H1 (cell line): Measurements from ENCODE around the gene SLC9A3. TPM values are rescaled to one million over a fixed set of nuclear protein-coding genes. Genes with fewer than 3 reads are reported as not detected.

Experiments
- CTCF ChIA-PET: fragments of 300-600 bp; sonication (Branson Sonifier 250); formaldehyde crosslinking; loops from one replicate; lab custom pipeline; 2021; ENCODE audit not compliant: partially characterized antibody; lab: Charles Lee
- POLR2A ChIA-PET: fragments of 300-600 bp; sonication (Branson Sonifier 250); formaldehyde crosslinking; loops from one replicate; lab custom pipeline; 2021; ENCODE audit warnings: inconsistent platforms; ENCODE audit not compliant: partially characterized antibody; lab: Charles Lee
- DNase-seq, 2 experiments: peaks; one replicate each; pipeline versions ENCODE4 v3.0.0 to v3.0.0-alpha.2; 2010 to 2022; ENCODE audit warnings: low spot score in 2 of 2, low read depth in 1 of 2, mixed read lengths in 1 of 2
- FAIRE-seq: peaks from 2 replicates; lab custom pipeline; 2011; peaks lifted over from hg19 to GRCh38; lab: Jason Lieb, UNC
- H2AFZ ChIP-seq: 2 replicates; pipeline ENCODE4 v1.8.1; 2012; ENCODE audit warnings: low read length, inconsistent platforms
- H2AK5ac ChIP-seq: 2 replicates; pipeline ENCODE4 v1.6.1; 2013; ENCODE audit warnings: low read depth, low read length
- H2BK120ac ChIP-seq: replicated peaks from 2 replicates; pipeline ENCODE3; 2013; ENCODE audit warnings: low read depth, low read length, inconsistent platforms
- H2BK12ac ChIP-seq: 2 replicates; pipeline ENCODE4 v1.6.1; 2013; ENCODE audit warnings: low read depth, low read length
- H2BK15ac ChIP-seq: 2 replicates; pipeline ENCODE4 v1.6.1; 2013; ENCODE audit warnings: low read length
- H2BK20ac ChIP-seq: 2 replicates; pipeline ENCODE4 v1.6.1; 2013; ENCODE audit warnings: low read length
- H2BK5ac ChIP-seq: 2 replicates; pipeline ENCODE4 v1.6.1; 2013; ENCODE audit warnings: low read depth, low read length
- H3K14ac ChIP-seq: 2 replicates; pipeline ENCODE4 v1.6.1; 2013; ENCODE audit warnings: inconsistent platforms; ENCODE audit not compliant: insufficient read length
- H3K18ac ChIP-seq: 2 replicates; pipeline ENCODE4 v1.6.1; 2013; ENCODE audit warnings: low read length; ENCODE audit errors: extremely low read depth
- H3K23ac ChIP-seq: 2 replicates; pipeline ENCODE4 v1.6.1; 2013; ENCODE audit warnings: inconsistent platforms; ENCODE audit not compliant: insufficient read length
- H3K23me2 ChIP-seq: 2 replicates; pipeline ENCODE4 v1.6.1; 2013; ENCODE audit warnings: low read depth, low read length
- H3K27ac ChIP-seq: 2 replicates; pipeline ENCODE4 v1.6.1; 2011; ENCODE audit warnings: low read depth, low read length, inconsistent platforms
- H3K27me3 ChIP-seq, 4 experiments: replicated peaks in 1 of 4; 1 replicate in 1 of 4; 2 replicates in 3 of 4; pipeline versions ENCODE4 v1.6.1 to v1.8.1; 2011 to 2013; ENCODE audit warnings: low read length in 3 of 4, mild to moderate bottlenecking in 3 of 4, inconsistent platforms in 2 of 4, mixed read lengths in 2 of 4, moderate library complexity in 1 of 4; ENCODE audit not compliant: control insufficient read depth in 3 of 4, insufficient read depth in 3 of 4; ENCODE audit errors: extremely low read depth in 1 of 4
- H3K36me3 ChIP-seq, 4 experiments: 2 replicates each; pipeline versions ENCODE4 v1.6.1 to v1.8.1; 2011 to 2013; ENCODE audit warnings: mild to moderate bottlenecking in 4 of 4, low read length in 3 of 4, moderate library complexity in 2 of 4, control low read depth in 1 of 4, inconsistent platforms in 1 of 4; ENCODE audit not compliant: insufficient read depth in 4 of 4, control insufficient read depth in 2 of 4
- H3K4ac ChIP-seq: replicated peaks from 2 replicates; pipeline ENCODE3; 2013; ENCODE audit warnings: low read length, low read depth, mixed read lengths, inconsistent platforms; ENCODE audit not compliant: insufficient read length
- H3K4me1 ChIP-seq, 4 experiments: replicated peaks in 1 of 4; 1 replicate in 1 of 4; 2 replicates in 3 of 4; pipeline versions ENCODE4 v1.6.1 to v1.8.1; 2011 to 2013; ENCODE audit warnings: low read length in 3 of 4, inconsistent platforms in 2 of 4, mixed read lengths in 1 of 4; ENCODE audit not compliant: insufficient read depth in 4 of 4, control insufficient read depth in 3 of 4
- H3K4me2 ChIP-seq, 2 experiments: 2 replicates each; pipeline versions ENCODE4 v1.6.1 to v1.8.1; 2011 to 2013; ENCODE audit warnings: low read depth in 2 of 2, low read length in 2 of 2, control low read depth in 1 of 2, inconsistent platforms in 1 of 2, mild to moderate bottlenecking in 1 of 2; ENCODE audit not compliant: insufficient read depth in 1 of 2
- H3K4me3 ChIP-seq, 4 experiments: fragments of 200-600, 300-600 bp in 1 of 4; sonication (generic), shearing (Covaris generic), sonication (Bioruptor Twin) in 1 of 4; 2 replicates each; pipeline versions ENCODE4 v1.5.1 to v1.8.1; 2011 to 2016; ENCODE audit warnings: low read length in 4 of 4, low read depth in 3 of 4, control low read depth in 2 of 4, inconsistent platforms in 2 of 4, mild to moderate bottlenecking in 2 of 4, mixed read lengths in 1 of 4, moderate library complexity in 1 of 4; ENCODE audit not compliant: insufficient read depth in 2 of 4; ENCODE audit errors: extremely low read depth in 1 of 4
- H3K56ac ChIP-seq: replicated peaks from 2 replicates; pipeline ENCODE3; 2013; ENCODE audit warnings: low read depth, mild to moderate bottlenecking, mixed read lengths, low read length, inconsistent platforms; ENCODE audit not compliant: insufficient read length
- H3K79me1 ChIP-seq: 2 replicates; pipeline ENCODE4 v1.6.1; 2013; ENCODE audit warnings: low read depth, low read length, control low read depth
- H3K79me2 ChIP-seq, 2 experiments: 2 replicates each; pipeline versions ENCODE4 v1.6.1 to v1.8.1; 2012 to 2013; ENCODE audit warnings: low read length in 2 of 2, mild to moderate bottlenecking in 2 of 2, inconsistent platforms in 1 of 2; ENCODE audit not compliant: insufficient read depth in 2 of 2, control insufficient read depth in 1 of 2
- H3K9ac ChIP-seq, 4 experiments: replicated peaks in 1 of 4; 1 replicate in 1 of 4; 2 replicates in 3 of 4; pipeline versions ENCODE4 v1.6.1 to v1.8.1; 2011 to 2013; ENCODE audit warnings: low read depth in 3 of 4, low read length in 3 of 4, control low read depth in 2 of 4, mild to moderate bottlenecking in 2 of 4, moderate library complexity in 2 of 4, inconsistent platforms in 1 of 4; ENCODE audit errors: extremely low read depth in 1 of 4
- H3K9me3 ChIP-seq, 2 experiments: 2 replicates each; pipeline versions ENCODE4 v1.6.1 to v1.8.1; 2012 to 2013; ENCODE audit warnings: mild to moderate bottlenecking in 2 of 2, moderate library complexity in 2 of 2, control low read depth in 1 of 2, inconsistent platforms in 1 of 2, low read depth in 1 of 2, low read length in 1 of 2, mixed read lengths in 1 of 2; ENCODE audit not compliant: insufficient read depth in 2 of 2
- H4K20me1 ChIP-seq, 2 experiments: replicated peaks in 1 of 2; 2 replicates each; pipeline versions ENCODE3 to v1.8.1; 2011 to 2013; ENCODE audit warnings: inconsistent platforms in 2 of 2, low read length in 2 of 2, mild to moderate bottlenecking in 1 of 2; ENCODE audit not compliant: insufficient read depth in 2 of 2, control insufficient read depth in 1 of 2
- H4K5ac ChIP-seq: 2 replicates; pipeline ENCODE4 v1.6.1; 2013; ENCODE audit warnings: low read length, low read depth, mixed read lengths, inconsistent platforms; ENCODE audit not compliant: insufficient read length
- H4K8ac ChIP-seq: 2 replicates; pipeline ENCODE4 v1.8.0; 2013; ENCODE audit warnings: mild to moderate bottlenecking, moderate library complexity, low read length, inconsistent platforms; ENCODE audit not compliant: insufficient read depth; ENCODE audit errors: extremely low read depth
- H4K91ac ChIP-seq: replicated peaks from 2 replicates; pipeline ENCODE3; 2013; ENCODE audit warnings: low read length, mixed read lengths, inconsistent platforms; ENCODE audit not compliant: insufficient read length
- ASH2L ChIP-seq: fragments of 200-600, 300-600 bp; sonication (generic); IDR thresholded peaks from one replicate; pipeline ENCODE4 v1.7.1; 2017; ENCODE audit warnings: low read length
- ATF3 ChIP-seq: IDR thresholded peaks from 2 replicates; pipeline ENCODE4 v1.6.1; 2011; ENCODE audit warnings: low read depth, mild to moderate bottlenecking, low read length; ENCODE audit not compliant: insufficient read depth
- CBX8 ChIP-seq: fragments of 300-800, 300-1000 bp; sonication (generic); IDR thresholded peaks from 2 replicates; pipeline ENCODE4 v1.7.1; 2016; ENCODE audit warnings: low read depth, low read length, borderline replicate concordance
- E2F6 ChIP-seq: IDR thresholded peaks from 2 replicates; pipeline ENCODE4 v1.6.1; 2012; ENCODE audit warnings: inconsistent platforms
- EZH2 ChIP-seq: fragments of 200-600 bp; sonication (generic); IDR thresholded peaks from 2 replicates; pipeline ENCODE4 v1.7.1; 2012; ENCODE audit warnings: low read depth, mild to moderate bottlenecking, moderate library complexity, low read length, inconsistent platforms; ENCODE audit not compliant: severe bottlenecking
- FOSL1 ChIP-seq: IDR thresholded peaks from 2 replicates; pipeline ENCODE4 v1.6.1; 2011; ENCODE audit warnings: mild to moderate bottlenecking, low read depth, low read length, moderate library complexity; ENCODE audit not compliant: insufficient read depth
- GTF2F1 ChIP-seq: IDR thresholded peaks from 2 replicates; pipeline ENCODE4 v1.6.1; 2012; ENCODE audit warnings: low read depth, low read length, improper control_type of control experiment, borderline replicate concordance
- JUN ChIP-seq: IDR thresholded peaks from 2 replicates; pipeline ENCODE4 v1.6.1; 2011; ENCODE audit warnings: low read depth, mild to moderate bottlenecking, improper control_type of control experiment, low read length
- KDM4A ChIP-seq: IDR thresholded peaks from one replicate; pipeline ENCODE4 v1.7.1; 2012; ENCODE audit warnings: low read depth, mild to moderate bottlenecking, moderate library complexity, low read length, inconsistent platforms; ENCODE audit not compliant: severe bottlenecking
- RAD21 ChIP-seq, 2 experiments: IDR thresholded peaks in 1 of 2; conservative IDR thresholded peaks in 1 of 2; 2 replicates each; pipeline ENCODE4 v1.6.1; 2011; ENCODE audit warnings: low read depth in 2 of 2, low read length in 2 of 2, improper control_type of control experiment in 1 of 2, inconsistent platforms in 1 of 2, mild to moderate bottlenecking in 1 of 2, moderate library complexity in 1 of 2
- RNF2 ChIP-seq: fragments of 200-900, 300-1000 bp; sonication (generic); IDR thresholded peaks from 2 replicates; pipeline ENCODE4 v1.7.1; 2016; ENCODE audit warnings: borderline replicate concordance, low read depth, mild to moderate bottlenecking, antibody characterized with exemption, low read length; ENCODE audit not compliant: poor library complexity, severe bottlenecking; ENCODE audit errors: missing control alignments
- TAF7 ChIP-seq: optimal IDR thresholded peaks from 2 replicates; pipeline ENCODE3; 2011; ENCODE audit warnings: low read depth, mild to moderate bottlenecking, inconsistent platforms, low read length, moderate library complexity, borderline replicate concordance
- WGBS, 2 experiments: shearing (Covaris generic) in 1 of 2; methylation state at CpG; one replicate each; pipeline versions ENCODE4 v1.1.6 to v1.1.7; 2013 to 2015; ENCODE audit warnings: low lambda C conversion rate in 2 of 2, mixed read lengths in 2 of 2, inconsistent platforms in 1 of 2, low coverage in 1 of 2, missing lambda C conversion rate in 1 of 2; ENCODE audit not compliant: insufficient replicate concordance in 2 of 2, insufficient coverage in 1 of 2, insufficient read length in 1 of 2; ENCODE audit errors: extremely low coverage in 1 of 2, missing lambda C conversion rate in 1 of 2; 5-methylcytosine and 5-hydroxymethylcytosine counted together
- polyA plus RNA-seq, 7 experiments: library from polyadenylated mRNA; depleted of rRNA in 3 of 7; stranded (reverse) in 5 of 7; unstranded in 2 of 7; fragments of >200 nt in 5 of 7; fragments of 200-250 nt in 2 of 7; gene quantifications; 1 replicate in 5 of 7; 2 replicates in 1 of 7; 4 replicates in 1 of 7; pipeline versions ENCODE4 v1.2.1 to v1.2.3, GENCODE V29; 2011 to 2013; ENCODE audit warnings: missing spikeins in 2 of 7, mixed read lengths in 2 of 7
- total RNA-seq: library from RNA; stranded (reverse); fragmentation: NEBNext Ultra II Directional; extraction: Animal tissue kit (Norgen Biotek cat#: 25700); gene quantifications from 2 replicates; pipeline ENCODE4 v1.2.1, GENCODE V29; 2021

The SLC9A3 gene
- total and polyA plus RNA-seq, 2 of the 8 experiments (the other 6 are each of a cell fraction or from before 2014, with no cell fraction given): 0.95 to 1.0 TPM

GRCh38 chr5:483011-483410, 41.2 kb downstream of the SLC9A3 start:
- H3K4me2 ChIP-seq: no peak overlapping the region
- no peak overlapping the region for H3K14ac ChIP-seq
- no peak overlapping the region for H3K23ac ChIP-seq
- CTCF ChIA-PET: no interaction called here
- no peak overlapping the region for H2AFZ ChIP-seq
- no peak overlapping the region for H4K91ac ChIP-seq
- no peak overlapping the region for H3K9ac ChIP-seq
- H3K27ac ChIP-seq: no peak overlapping the region
- no peak for FAIRE-seq
- no peaks in the 10 kb centered on the region; a peak in 1 of 7 replicates for H3K27me3 ChIP-seq
- H3K79me1 ChIP-seq: no peaks in the 10 kb centered on the region
- no peak overlapping the region for H2BK5ac ChIP-seq
- H3K4ac ChIP-seq: no peak overlapping the region
- H3K56ac ChIP-seq: no peak overlapping the region
- DNase-seq: no peak
- H3K9me3 ChIP-seq: no peaks in the 10 kb centered on the region
- H4K20me1 ChIP-seq: peaks cover 0 to 1% of the 10 kb centered on the region in 2 experiments
- no peak overlapping the region for H2BK12ac ChIP-seq
- no peaks in the 10 kb centered on the region for H3K36me3 ChIP-seq
- H2BK20ac ChIP-seq: no peak overlapping the region
- no peak overlapping the region; the same call in 1 of the 2 replicates for H4K8ac ChIP-seq
- no peak overlapping the region for H3K4me3 ChIP-seq
- H2AK5ac ChIP-seq: no peak overlapping the region
- no peak overlapping the region for H4K5ac ChIP-seq
- POLR2A ChIA-PET: no interaction called here
- H3K18ac ChIP-seq: no peak overlapping the region
- H3K23me2 ChIP-seq: no peaks in the 10 kb centered on the region
- no peaks in the 10 kb centered on the region for H3K4me1 ChIP-seq
- H2BK120ac ChIP-seq: no peak overlapping the region
- 89% methylated on average over 22 of the region's 26 CpGs; no CpG with 5 or more reads in 1 of the 2 experiments for WGBS, 2 experiments
- H2BK15ac ChIP-seq: no peak overlapping the region
- H3K79me2 ChIP-seq: no peaks in the 10 kb centered on the region
- TF ChIP-seq E2F6 (no peak), TAF7 (no peak), FOSL1 (no peak), RAD21 (IDR thresholded peaks at IDR 0.05 in 1 of 2, conservative IDR thresholded peaks at IDR 0.05 in 1 of 2; ENCODE audit: low read depth in 2 of 2, low read length in 2 of 2) (no peak), EZH2 (no peak), KDM4A (no peak), ATF3 (no peak), CBX8 (no peak), JUN (no peak), ASH2L (no peak), GTF2F1 (no peak), RNF2 (no peak)
